Natural killer cell treated with Interleukin-12 subunit alpha and Interleukin-12 subunit beta and Interleukin-15 and Interleukin-18, amount 100 ng/mL, for 72 hours (primary cell): ENCODE results near the gene MYRIP. TPM values are rescaled to one million over a fixed set of nuclear protein-coding genes. Genes with fewer than 3 reads are reported as not detected.
"Not testable (repeated sequence)": the region's sequence is repeated elsewhere in the genome, so short reads cannot be mapped to it uniquely, and the experiment has no call there.

Source experiments
- ATAC-seq, 2 donors: fragments of 150-1000 bp; cut with Tn5 transposase in 1 of 2; sonication (Bioruptor Pico), chemical (Tn5 transposase) in 1 of 2; 2 replicates each; pipeline ENCODE4 v1.10.0; 2021
- DNase-seq: peaks from one replicate; pipeline ENCODE4 v3.0.0; 2022; ENCODE audit warnings: low spot score
- H3K27ac Mint-ChIP-seq, 2 donors: 1 replicate in 1 of 2; 2 replicates in 1 of 2; pipeline ENCODE4 v1.8.0; 2022; ENCODE audit warnings: mixed read lengths in 2 of 2, mild to moderate bottlenecking in 1 of 2, moderate library complexity in 1 of 2
- H3K27me3 Mint-ChIP-seq, 2 donors: 1 replicate in 1 of 2; 2 replicates in 1 of 2; pipeline ENCODE4 v1.8.0; 2022; ENCODE audit warnings: mixed read lengths in 2 of 2
- H3K36me3 Mint-ChIP-seq: one replicate; pipeline ENCODE4 v1.8.0; 2022; ENCODE audit warnings: mixed read lengths
- H3K4me1 Mint-ChIP-seq, 2 donors: 1 replicate in 1 of 2; 2 replicates in 1 of 2; pipeline ENCODE4 v1.8.0; 2022; ENCODE audit warnings: low read depth in 2 of 2, mixed read lengths in 2 of 2, mild to moderate bottlenecking in 1 of 2
- H3K4me3 Mint-ChIP-seq: one replicate; pipeline ENCODE4 v1.8.0; 2022; ENCODE audit warnings: mixed read lengths
- H3K9me3 Mint-ChIP-seq: 2 replicates; pipeline ENCODE4 v1.8.0; 2022; ENCODE audit warnings: mixed read lengths
- total RNA-seq, 2 donors: library from RNA; stranded (reverse); gene quantifications; one replicate each; pipeline ENCODE4 v1.2.3, GENCODE V29; 2022

The MYRIP gene
- total RNA-seq, 2 donors from 2014 or later: not detected

DNA sequence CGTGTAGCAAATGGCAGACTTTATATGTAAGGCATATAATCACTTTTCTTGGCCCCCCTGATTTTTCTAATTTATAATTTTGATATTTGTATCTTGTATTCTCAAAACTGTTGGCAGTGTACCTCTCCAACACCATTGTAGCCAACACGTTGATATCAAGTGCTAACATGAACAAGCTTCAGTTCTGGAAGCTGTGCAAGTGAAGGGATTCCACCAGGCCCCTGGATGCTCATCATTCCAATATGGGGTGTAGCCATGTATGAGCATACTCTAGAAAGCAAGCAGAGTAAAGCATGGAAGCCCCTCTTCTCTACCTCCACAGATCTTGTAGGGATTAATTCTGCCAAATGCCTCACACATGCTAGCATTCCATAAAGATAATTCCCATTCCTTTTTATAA is 211.3 kb downstream of the MYRIP start:
- no peak for DNase-seq

DNA sequence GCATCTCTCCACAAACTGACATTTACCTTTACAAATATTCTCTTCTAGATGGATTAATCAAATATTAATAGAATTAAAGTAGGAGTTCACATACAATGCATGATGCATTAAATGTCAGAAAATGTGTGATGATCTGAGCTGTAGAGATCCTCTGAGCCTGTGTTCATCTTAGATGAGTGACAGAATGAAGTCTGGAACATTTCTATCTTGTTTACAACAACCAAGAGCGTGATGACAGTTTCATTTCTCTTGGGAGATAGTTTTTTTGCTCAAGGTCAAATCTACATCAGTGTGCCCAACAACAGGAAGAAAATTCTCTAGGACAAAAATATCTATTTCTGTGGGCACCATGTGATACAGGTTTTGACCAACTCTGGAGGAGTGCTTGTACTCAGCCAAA is 211.9 kb downstream of the MYRIP start:
- H3K9me3 Mint-ChIP-seq: peaks cover 10% of the 10 kb centered on the region
- H3K36me3 Mint-ChIP-seq: peaks cover 7% of the 10 kb centered on the region
- ATAC-seq (no peak), DNase-seq (no peak)
- H3K27me3 Mint-ChIP-seq: peaks cover 12 to 33% of the 10 kb centered on the region in 2 donors
- H3K27ac Mint-ChIP-seq: no peak overlapping the region
- H3K4me1 Mint-ChIP-seq: no peaks in the 10 kb centered on the region
- H3K4me3 Mint-ChIP-seq: no peak overlapping the region

More for the DNA sequence above, 211.3 kb downstream of the MYRIP start:
- Mint-ChIP-seq H3K27ac (no peak overlapping the region), H3K36me3 (peaks cover 6% of the 10 kb centered on the region), H3K9me3 (peaks cover 8% of the 10 kb centered on the region), H3K4me3 (no peak overlapping the region), H3K4me1 (no peaks in the 10 kb centered on the region), H3K27me3 (peaks cover 17 to 38% of the 10 kb centered on the region in 2 donors)
- ATAC-seq: no peak

DNA sequence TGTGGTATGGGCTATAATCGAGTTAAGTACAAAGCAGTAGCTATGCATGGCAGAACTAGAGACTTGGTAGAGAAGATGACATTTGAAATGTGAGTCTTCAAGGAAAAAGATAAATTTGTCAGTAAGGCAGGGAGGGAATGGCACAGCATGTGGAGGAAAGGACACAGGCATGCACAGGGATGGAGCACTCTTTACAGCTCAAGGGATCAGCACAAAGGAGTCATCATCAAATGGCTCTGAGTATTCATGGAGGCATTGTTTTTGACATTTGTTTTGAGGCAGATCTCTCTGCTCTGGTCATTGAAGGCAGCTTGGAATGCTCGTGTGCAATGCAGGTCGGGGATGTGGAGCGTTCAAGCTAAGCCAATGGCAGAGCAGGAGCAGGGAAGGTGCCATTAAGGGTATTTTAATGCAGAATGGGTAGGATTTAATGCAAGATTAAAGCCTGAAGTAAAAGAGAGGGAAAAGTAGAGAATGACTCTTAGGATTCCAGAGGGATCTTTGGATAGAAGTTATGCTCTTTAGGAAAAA is 213.0 kb downstream of the MYRIP start:
- H3K36me3 Mint-ChIP-seq: peaks cover 14% of the 10 kb centered on the region
- no peak overlapping the region for H3K27ac Mint-ChIP-seq
- ATAC-seq (no peak), DNase-seq (no peak)
- H3K9me3 Mint-ChIP-seq: peaks cover 18% of the 10 kb centered on the region
- H3K4me3 Mint-ChIP-seq: no peak overlapping the region
- H3K4me1 Mint-ChIP-seq: no peaks in the 10 kb centered on the region
- H3K27me3 Mint-ChIP-seq: peaks cover 8 to 39% of the 10 kb centered on the region in 2 donors

DNA sequence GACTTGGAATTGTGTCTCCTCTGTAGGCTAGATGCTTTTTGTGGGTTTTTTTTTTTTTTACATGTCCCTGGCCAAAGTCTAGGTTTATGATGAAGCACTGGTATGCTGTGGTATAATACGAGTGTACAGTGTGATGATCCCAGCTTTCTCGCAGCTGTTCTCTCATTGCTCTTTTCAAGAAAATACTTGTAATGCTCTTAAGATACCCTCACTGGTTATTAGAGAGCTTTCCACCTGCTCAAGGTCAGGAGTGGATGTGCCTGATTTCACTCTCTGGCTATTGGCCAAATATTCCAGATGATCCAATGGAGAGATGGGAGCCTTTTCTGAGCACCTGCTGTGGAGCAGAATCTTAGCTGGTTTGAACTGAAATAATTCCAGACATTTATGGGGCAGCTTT is 215.1 kb downstream of the MYRIP start:
- no peak overlapping the region for H3K27ac Mint-ChIP-seq
- H3K9me3 Mint-ChIP-seq: peaks cover 19% of the 10 kb centered on the region
- no peak for ATAC-seq

GRCh38 chr3:40025892-40026291 is 216.5 kb downstream of the MYRIP start:
- H3K4me1 Mint-ChIP-seq, H3K27ac Mint-ChIP-seq, ATAC-seq, DNase-seq, H3K4me3 Mint-ChIP-seq: not testable (repeated sequence)
- Mint-ChIP-seq H3K9me3 (peaks cover 23% of the 10 kb centered on the region), H3K36me3 (peaks cover 16% of the 10 kb centered on the region), H3K27me3 (peaks cover 2 to 42% of the 10 kb centered on the region in 2 donors)

More for the DNA sequence above, 215.1 kb downstream of the MYRIP start:
- H3K27me3 Mint-ChIP-seq: peaks cover 2 to 32% of the 10 kb centered on the region in 2 donors
- DNase-seq: no peak
- H3K36me3 Mint-ChIP-seq: peaks cover 16% of the 10 kb centered on the region
- no peak overlapping the region for H3K4me3 Mint-ChIP-seq
- no peaks in the 10 kb centered on the region for H3K4me1 Mint-ChIP-seq

DNA sequence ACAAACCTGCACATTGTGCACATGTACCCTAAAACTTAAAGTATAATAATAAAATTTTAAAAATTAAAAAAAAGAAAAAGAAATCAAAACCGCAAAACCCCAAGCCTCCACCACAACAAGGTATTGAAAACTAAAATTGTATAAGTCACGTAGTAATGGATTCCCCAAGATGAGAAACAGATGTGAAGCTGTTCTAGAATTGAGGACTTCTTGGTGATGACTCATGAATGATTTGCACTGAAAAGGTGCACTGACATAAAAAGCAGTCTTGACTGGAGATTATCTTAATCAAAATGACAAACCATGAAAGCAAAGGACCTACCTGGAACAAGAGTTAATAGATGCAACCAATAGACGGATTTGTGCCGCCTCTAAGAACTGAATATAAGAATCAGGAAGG is 225.8 kb downstream of the MYRIP start:
- Mint-ChIP-seq H3K4me1 (no peaks in the 10 kb centered on the region), H3K9me3 (peaks cover 18% of the 10 kb centered on the region), H3K27ac (no peak overlapping the region), H3K4me3 (no peak overlapping the region), H3K27me3 (peaks cover 0 to 16% of the 10 kb centered on the region in 2 donors), H3K36me3 (no peaks in the 10 kb centered on the region)
- ATAC-seq (no peak), DNase-seq (no peak)

- ATAC-seq (no peak), DNase-seq (no peak)
- Mint-ChIP-seq H3K4me1 (no peaks in the 10 kb centered on the region), H3K4me3 (no peak overlapping the region), H3K36me3 (no peaks in the 10 kb centered on the region), H3K27me3 (peaks cover 0 to 11% of the 10 kb centered on the region in 2 donors), H3K27ac (no peak overlapping the region), H3K9me3 (peaks cover 14% of the 10 kb centered on the region)
Measured at GRCh38 chr3:40037582-40037981, 228.2 kb downstream of the MYRIP start.

- H3K36me3 Mint-ChIP-seq: no peaks in the 10 kb centered on the region
- H3K27ac Mint-ChIP-seq: no peak overlapping the region
- no peak overlapping the region for H3K4me3 Mint-ChIP-seq
- peaks cover 5% of the 10 kb centered on the region for H3K9me3 Mint-ChIP-seq
- peaks cover 3 to 6% of the 10 kb centered on the region in 2 donors for H3K27me3 Mint-ChIP-seq
- ATAC-seq (no peak), DNase-seq (no peak)
- H3K4me1 Mint-ChIP-seq: no peaks in the 10 kb centered on the region
Measured at GRCh38 chr3:40042752-40043443, 233.5 kb downstream of the MYRIP start.

DNA sequence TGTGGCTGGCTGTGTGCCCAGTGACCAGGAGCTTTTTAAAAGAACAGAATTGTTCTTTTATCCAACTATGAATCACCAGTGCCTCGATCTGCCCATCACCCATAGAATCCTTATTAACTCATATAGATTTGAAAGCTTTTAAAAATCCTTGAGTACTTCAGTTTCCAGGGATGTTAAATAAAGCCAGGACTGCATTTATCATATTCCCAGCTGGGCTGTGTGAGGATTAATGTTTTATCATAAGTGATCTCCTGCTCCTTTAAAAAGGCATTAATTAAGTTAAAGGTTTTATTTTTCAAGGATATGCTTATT is 234.0 kb downstream of the MYRIP start:
- no peak overlapping the region for H3K4me3 Mint-ChIP-seq
- no peak overlapping the region for H3K27ac Mint-ChIP-seq
- DNase-seq (no peak), ATAC-seq (no peak)
- no peaks in the 10 kb centered on the region for H3K4me1 Mint-ChIP-seq
- H3K27me3 Mint-ChIP-seq: peaks cover 3 to 6% of the 10 kb centered on the region in 2 donors
- peaks cover 5% of the 10 kb centered on the region for H3K9me3 Mint-ChIP-seq
- H3K36me3 Mint-ChIP-seq: no peaks in the 10 kb centered on the region

DNA sequence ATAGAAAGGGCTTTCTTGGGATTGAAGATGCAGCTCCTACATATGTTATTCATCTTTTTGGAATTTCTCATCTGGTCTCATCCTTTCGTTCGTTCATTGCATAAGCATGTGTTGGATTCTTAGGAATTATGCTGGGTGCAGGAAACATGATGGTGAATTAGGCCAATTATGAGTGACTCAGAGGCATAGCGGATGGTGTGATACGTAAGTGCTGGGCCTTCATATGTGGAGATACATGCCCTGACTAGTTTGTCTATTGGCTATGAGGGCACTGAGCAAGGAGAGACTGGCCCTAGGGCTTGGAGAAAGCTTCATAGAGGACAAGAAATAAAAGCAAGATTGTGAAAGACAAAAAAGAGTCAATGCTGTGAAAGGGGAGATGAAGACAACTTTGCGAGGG is 235.1 kb downstream of the MYRIP start:
- H3K4me3 Mint-ChIP-seq: no peak overlapping the region
- ATAC-seq (no peak), DNase-seq (no peak)
- no peaks in the 10 kb centered on the region for H3K9me3 Mint-ChIP-seq
- H3K4me1 Mint-ChIP-seq: no peaks in the 10 kb centered on the region
- no peak overlapping the region for H3K27ac Mint-ChIP-seq
- H3K27me3 Mint-ChIP-seq: peaks cover 3 to 6% of the 10 kb centered on the region in 2 donors
- H3K36me3 Mint-ChIP-seq: no peaks in the 10 kb centered on the region

GRCh38 chr3:40045051-40045450 is 235.6 kb downstream of the MYRIP start:
- Mint-ChIP-seq H3K27me3 (peaks cover 3 to 6% of the 10 kb centered on the region in 2 donors), H3K36me3 (no peaks in the 10 kb centered on the region), H3K4me1 (no peaks in the 10 kb centered on the region), H3K4me3 (no peak overlapping the region), H3K27ac (no peak overlapping the region), H3K9me3 (no peaks in the 10 kb centered on the region)
- ATAC-seq (no peak), DNase-seq (no peak)

- Mint-ChIP-seq H3K9me3 (peaks cover 3% of the 10 kb centered on the region), H3K36me3 (no peaks in the 10 kb centered on the region), H3K27me3 (peaks cover 3 to 6% of the 10 kb centered on the region in 2 donors)
Measured at GRCh38 chr3:40046149-40046548, 236.7 kb downstream of the MYRIP start.

GRCh38 chr3:40047406-40047805 is 238.0 kb downstream of the MYRIP start:
- ATAC-seq: no peak
- no peaks in the 10 kb centered on the region for H3K4me1 Mint-ChIP-seq

More at GRCh38 chr3:40046149-40046548, 236.7 kb downstream of the MYRIP start:
- DNase-seq: no peak
- Mint-ChIP-seq H3K4me3 (no peak overlapping the region), H3K27ac (no peak overlapping the region), H3K4me1 (no peaks in the 10 kb centered on the region)
- no peak for ATAC-seq

DNA sequence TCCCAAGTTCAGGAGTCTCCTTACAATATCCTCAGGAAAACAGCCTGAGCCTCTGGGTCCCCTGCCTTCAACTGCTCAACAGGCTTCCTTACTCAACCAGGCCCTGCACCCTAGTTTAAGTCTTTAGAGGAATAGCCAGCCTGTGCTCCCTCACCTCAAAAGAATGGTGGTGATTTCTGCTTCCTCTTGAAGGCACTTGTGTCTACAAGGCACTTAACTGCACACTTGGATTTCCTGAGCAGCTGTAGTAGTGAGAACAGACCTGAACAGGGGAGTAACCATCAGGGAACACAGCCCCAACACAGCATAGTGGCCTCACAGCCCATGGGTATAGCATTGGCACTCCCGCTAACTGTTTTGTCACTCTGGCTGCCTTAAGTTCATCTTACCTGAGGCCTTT is 244.3 kb downstream of the MYRIP start:
- DNase-seq: no peak
- peaks cover 3% of the 10 kb centered on the region for H3K9me3 Mint-ChIP-seq
- no peaks in the 10 kb centered on the region for H3K36me3 Mint-ChIP-seq
- H3K4me3 Mint-ChIP-seq: no peak overlapping the region
- H3K27ac Mint-ChIP-seq: no peak overlapping the region
- ATAC-seq: no peak
- H3K4me1 Mint-ChIP-seq: no peaks in the 10 kb centered on the region
- peaks cover 5% of the 10 kb centered on the region in 2 donors for H3K27me3 Mint-ChIP-seq

More at GRCh38 chr3:40047406-40047805, 238.0 kb downstream of the MYRIP start:
- H3K4me3 Mint-ChIP-seq: no peak overlapping the region
- no peak for DNase-seq
- no peaks in the 10 kb centered on the region for H3K36me3 Mint-ChIP-seq
- H3K27ac Mint-ChIP-seq: no peak overlapping the region
- H3K27me3 Mint-ChIP-seq: peaks cover 5 to 7% of the 10 kb centered on the region in 2 donors
- peaks cover 3% of the 10 kb centered on the region for H3K9me3 Mint-ChIP-seq
